A673 (cell line): ENCODE results near the gene RAB17. TPM values are rescaled to one million over a fixed set of nuclear protein-coding genes. Genes with fewer than 3 reads are reported as not detected.

Experiments
- BruUV-seq: library from RNA; stranded (reverse); fragments of 400-500 nt; replicated peaks from 2 replicates; lab custom pipeline; 2021; lab: Mats Ljungman, UMichigan
- CTCF ChIA-PET: fragments of 300-600 bp; sonication (Branson Sonifier 250); formaldehyde crosslinking; loops from one replicate; lab custom pipeline; 2022; ENCODE audit warnings: antibody characterized with exemption; lab: Charles Lee
- POLR2A ChIA-PET: fragments of 300-600 bp; sonication (Branson Sonifier 250); formaldehyde crosslinking; loops from one replicate; lab custom pipeline; 2022; ENCODE audit warnings: antibody characterized with exemption; ENCODE audit not compliant: low non-redundant PET; lab: Charles Lee
- DNase-seq: peaks from one replicate; pipeline ENCODE4 v3.0.0-alpha.2; 2015; ENCODE audit warnings: low spot score
- H3K27ac ChIP-seq: fragments of 200-600 bp; sonication (generic); 2 replicates; pipeline ENCODE4 v1.5.1; 2016; ENCODE audit warnings: mixed run types, low read depth, mild to moderate bottlenecking, mixed read lengths, antibody characterized with exemption, low read length; ENCODE audit not compliant: poor library complexity, severe bottlenecking
- H3K27me3 ChIP-seq: fragments of 200-600 bp; sonication (generic); replicated peaks from 2 replicates; pipeline ENCODE4 v1.6.1; 2017; ENCODE audit warnings: mixed run types, low read depth, mild to moderate bottlenecking, mixed read lengths, antibody characterized with exemption, low read length; ENCODE audit not compliant: insufficient read depth, poor library complexity
- H3K36me3 ChIP-seq: fragments of 200-600 bp; sonication (generic); 2 replicates; pipeline ENCODE4 v1.6.1; 2016; ENCODE audit warnings: mixed run types, mild to moderate bottlenecking, mixed read lengths, antibody characterized with exemption, low read length; ENCODE audit not compliant: insufficient read depth, poor library complexity, severe bottlenecking
- H3K4me1 ChIP-seq: fragments of 200-600 bp; sonication (generic); 2 replicates; pipeline ENCODE4 v1.6.1; 2017; ENCODE audit warnings: mixed run types, mild to moderate bottlenecking, mixed read lengths, antibody characterized with exemption, low read length; ENCODE audit not compliant: insufficient read depth, poor library complexity, severe bottlenecking
- H3K4me3 ChIP-seq: fragments of 200-600 bp; sonication (generic); 2 replicates; pipeline ENCODE4 v1.5.1; 2016; ENCODE audit warnings: low read depth, mixed run types, mild to moderate bottlenecking, mixed read lengths, low read length; ENCODE audit not compliant: poor library complexity, severe bottlenecking
- H3K9me3 ChIP-seq: fragments of 200-600 bp; sonication (generic); 2 replicates; pipeline ENCODE4 v1.6.1; 2016; ENCODE audit warnings: mixed run types, low read depth, mild to moderate bottlenecking, mixed read lengths, antibody characterized with exemption, low read length; ENCODE audit not compliant: poor library complexity, severe bottlenecking
- EZH2 ChIP-seq: fragments of 200-600 bp; sonication (generic); IDR thresholded peaks from 2 replicates; pipeline ENCODE4 v1.6.1; 2017; ENCODE audit warnings: borderline replicate concordance, low read depth, mild to moderate bottlenecking, mixed read lengths, antibody characterized with exemption, low read length; ENCODE audit not compliant: poor library complexity, severe bottlenecking
- intact Hi-C: fragments of 100-400 bp; cut with micrococcal nuclease; formaldehyde crosslinking; loops from one replicate; pipeline ENCODE4 v1.10.0; 2022; ENCODE audit not compliant: unreplicated experiment
- total RNA-seq: library from RNA; stranded (reverse); gene quantifications from 2 replicates; pipeline ENCODE4 v1.2.3, GENCODE V29; 2021
- TF ChIP-seq, protein P1 (sequence below): fragments of 300-800, 200-600 bp; sonication (generic); conservative IDR thresholded peaks from 2 replicates; pipeline ENCODE4 v1.5.1; 2017; ENCODE audit warnings: low read depth, mild to moderate bottlenecking, antibody characterized with exemption, low read length, moderate library complexity, mixed read lengths

The RAB17 gene
- total RNA-seq, 1 experiment from 2014 or later = 0.62 TPM

- CTCF ChIA-PET = no interaction called here
- no peak for DNase-seq
- Histone ChIP-seq H3K36me3 (no peaks in the 10 kb centered on the region), H3K27ac (no peak overlapping the region), H3K4me3 (no peak overlapping the region), H3K9me3 (peaks cover 5% of the 10 kb centered on the region), H3K27me3 (peaks cover 23% of the 10 kb centered on the region), H3K4me1 (no peaks in the 10 kb centered on the region)
- POLR2A ChIA-PET = no interaction called here
- BruUV-seq = no TSS peak
- intact Hi-C loops = no loop called here
- TF ChIP-seq EZH2 = no peak
- TF ChIP-seq, protein P1, sequence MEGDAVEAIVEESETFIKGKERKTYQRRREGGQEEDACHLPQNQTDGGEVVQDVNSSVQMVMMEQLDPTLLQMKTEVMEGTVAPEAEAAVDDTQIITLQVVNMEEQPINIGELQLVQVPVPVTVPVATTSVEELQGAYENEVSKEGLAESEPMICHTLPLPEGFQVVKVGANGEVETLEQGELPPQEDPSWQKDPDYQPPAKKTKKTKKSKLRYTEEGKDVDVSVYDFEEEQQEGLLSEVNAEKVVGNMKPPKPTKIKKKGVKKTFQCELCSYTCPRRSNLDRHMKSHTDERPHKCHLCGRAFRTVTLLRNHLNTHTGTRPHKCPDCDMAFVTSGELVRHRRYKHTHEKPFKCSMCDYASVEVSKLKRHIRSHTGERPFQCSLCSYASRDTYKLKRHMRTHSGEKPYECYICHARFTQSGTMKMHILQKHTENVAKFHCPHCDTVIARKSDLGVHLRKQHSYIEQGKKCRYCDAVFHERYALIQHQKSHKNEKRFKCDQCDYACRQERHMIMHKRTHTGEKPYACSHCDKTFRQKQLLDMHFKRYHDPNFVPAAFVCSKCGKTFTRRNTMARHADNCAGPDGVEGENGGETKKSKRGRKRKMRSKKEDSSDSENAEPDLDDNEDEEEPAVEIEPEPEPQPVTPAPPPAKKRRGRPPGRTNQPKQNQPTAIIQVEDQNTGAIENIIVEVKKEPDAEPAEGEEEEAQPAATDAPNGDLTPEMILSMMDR = no peak
These were observed 32.9 kb downstream of the RAB17 start for GRCh38 chr2:237557633-237558015.

DNA sequence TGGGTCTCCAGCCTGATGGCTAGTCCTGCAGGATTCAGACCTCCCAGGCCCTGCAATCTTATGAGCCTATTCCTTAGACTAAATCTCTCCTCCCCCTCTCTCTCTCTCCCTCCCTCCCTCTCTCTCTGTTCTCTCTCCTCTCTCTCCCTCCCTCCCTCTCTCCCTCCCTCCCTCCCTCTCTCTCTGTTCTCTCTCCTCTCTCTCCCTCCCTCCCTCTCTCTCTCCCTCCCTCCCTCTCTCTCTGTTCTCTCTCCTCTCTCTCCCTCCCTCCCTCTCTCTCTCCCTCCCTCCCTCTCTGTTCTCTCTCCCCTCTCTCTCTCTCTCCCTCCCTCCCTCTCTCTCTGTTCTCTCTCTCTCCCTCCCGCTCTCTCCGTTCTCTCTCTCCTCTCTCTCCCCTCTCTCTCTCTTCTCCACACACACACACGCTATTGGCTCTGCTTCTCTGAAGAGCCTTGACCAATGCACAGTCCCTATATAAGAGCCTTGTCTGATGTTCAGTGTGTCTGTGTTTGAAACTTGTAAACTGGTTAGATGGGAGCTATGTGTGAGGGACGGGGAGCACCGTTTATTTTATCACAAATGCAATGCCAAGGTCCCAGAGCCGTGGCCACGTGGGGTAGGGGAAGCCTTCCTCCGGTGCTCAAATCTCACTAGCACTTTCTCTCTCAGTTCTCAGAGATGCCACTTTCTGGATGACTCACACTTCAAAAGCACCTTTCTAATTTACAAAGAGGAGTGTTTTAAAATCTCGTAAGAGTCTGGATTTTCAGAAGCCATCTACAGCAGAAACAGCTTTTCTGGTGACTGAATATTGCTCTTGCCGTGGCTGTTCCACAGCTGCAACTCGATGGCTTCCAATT, 33.5 kb downstream of the RAB17 start:
- no peak overlapping the region for H3K4me3 ChIP-seq
- H3K27me3 ChIP-seq = peaks cover 17% of the 10 kb centered on the region
- ChIA-PET POLR2A (no interaction called here), CTCF (no interaction called here)
- H3K27ac ChIP-seq = no peak overlapping the region
- DNase-seq = no peak
- no peaks in the 10 kb centered on the region for H3K4me1 ChIP-seq
- TF ChIP-seq EZH2 = no peak
- TF ChIP-seq, protein P1 = no peak
- intact Hi-C loops = no loop called here
- BruUV-seq = no TSS peak
- no peaks in the 10 kb centered on the region for H3K36me3 ChIP-seq
- peaks cover 5% of the 10 kb centered on the region for H3K9me3 ChIP-seq

DNA sequence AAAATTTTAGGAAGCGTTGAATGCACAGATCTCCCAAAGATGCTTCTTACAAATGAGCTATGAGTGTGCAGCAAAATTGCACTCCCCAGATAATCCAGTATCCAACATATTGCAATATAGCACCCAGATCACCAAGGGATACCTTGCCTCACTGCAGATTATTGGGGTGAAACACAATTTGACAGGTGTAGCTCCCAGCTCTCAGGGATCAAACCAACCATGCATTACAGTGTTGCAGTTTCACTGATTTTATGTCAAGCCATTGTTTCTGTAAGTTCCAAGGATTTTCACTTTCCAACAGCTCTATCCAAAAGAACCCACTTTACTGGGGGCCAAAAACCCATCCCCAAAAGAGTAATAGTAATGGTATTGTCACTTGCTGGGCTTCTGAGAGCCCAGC, 35.0 kb downstream of the RAB17 start:
- no peak overlapping the region for H3K4me3 ChIP-seq
- peaks cover 13% of the 10 kb centered on the region for H3K27me3 ChIP-seq
- H3K36me3 ChIP-seq = no peaks in the 10 kb centered on the region

More for the DNA sequence above, 35.0 kb downstream of the RAB17 start:
- POLR2A ChIA-PET = no interaction called here
- Histone ChIP-seq H3K4me1 (no peaks in the 10 kb centered on the region), H3K27ac (no peak overlapping the region), H3K9me3 (peaks cover 5% of the 10 kb centered on the region)
- CTCF ChIA-PET = no interaction called here
- no peak for DNase-seq
- intact Hi-C loops = no loop called here
- TF ChIP-seq EZH2 = no peak
- TF ChIP-seq, protein P1 = no peak
- no TSS peak for BruUV-seq
